CD4-positive, alpha-beta T cell treated with Interferon gamma for 1 hour (primary cell): Measurements from ENCODE around the gene WSB2.

Source experiments
- DNase-seq: peaks from one replicate; pipeline ENCODE4 v3.0.0-alpha.2; 2020

WSB2 gene

DNA sequence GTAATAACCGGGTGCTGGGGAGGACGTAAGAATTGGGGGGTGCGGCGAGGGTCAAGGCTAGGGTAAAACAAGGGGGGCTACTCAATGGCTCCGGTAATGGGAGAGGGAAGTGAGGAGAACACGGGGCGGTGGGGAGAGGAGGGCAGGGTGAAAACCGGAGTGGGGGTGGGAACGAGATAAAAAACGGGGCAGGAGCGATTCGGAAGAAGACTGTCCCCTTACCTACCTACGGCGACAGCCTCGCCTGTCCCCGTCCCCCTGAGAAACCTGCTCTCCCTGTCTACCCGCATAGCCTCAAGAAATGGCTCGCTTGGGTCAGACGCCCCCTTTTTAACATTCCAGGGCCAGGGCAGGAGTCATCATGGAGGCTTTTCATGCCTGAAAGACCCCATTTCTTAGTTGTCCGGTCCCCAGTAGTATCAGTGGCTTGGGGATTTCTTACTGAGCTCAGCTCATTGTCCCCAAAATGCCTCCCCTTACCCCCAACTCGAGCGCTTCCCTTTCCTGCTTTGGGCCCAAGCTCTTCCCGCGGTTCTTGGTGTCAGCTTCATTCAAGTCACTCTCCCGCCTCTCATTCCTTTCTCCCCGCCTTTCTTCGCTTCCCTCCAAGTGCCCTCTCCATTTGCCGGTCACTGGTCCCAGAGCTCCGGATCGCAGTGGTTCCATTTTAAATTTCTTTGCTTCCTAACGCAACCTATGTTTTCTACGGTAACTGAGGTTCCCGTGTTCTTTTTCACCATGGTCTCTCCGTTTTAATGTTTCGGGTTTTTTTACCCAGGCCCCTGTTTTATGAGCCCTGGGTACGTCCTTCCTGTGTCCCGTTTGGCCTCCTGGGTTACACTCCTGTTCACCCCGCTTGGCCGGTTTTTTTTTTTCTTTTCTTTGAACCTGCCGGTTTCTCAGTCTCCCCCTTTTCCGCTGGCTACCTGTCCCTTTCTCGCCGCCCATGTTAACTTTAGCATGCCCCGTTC, 1.2 kb upstream of the WSB2 start:
- DNase-seq, result no peak

DNA sequence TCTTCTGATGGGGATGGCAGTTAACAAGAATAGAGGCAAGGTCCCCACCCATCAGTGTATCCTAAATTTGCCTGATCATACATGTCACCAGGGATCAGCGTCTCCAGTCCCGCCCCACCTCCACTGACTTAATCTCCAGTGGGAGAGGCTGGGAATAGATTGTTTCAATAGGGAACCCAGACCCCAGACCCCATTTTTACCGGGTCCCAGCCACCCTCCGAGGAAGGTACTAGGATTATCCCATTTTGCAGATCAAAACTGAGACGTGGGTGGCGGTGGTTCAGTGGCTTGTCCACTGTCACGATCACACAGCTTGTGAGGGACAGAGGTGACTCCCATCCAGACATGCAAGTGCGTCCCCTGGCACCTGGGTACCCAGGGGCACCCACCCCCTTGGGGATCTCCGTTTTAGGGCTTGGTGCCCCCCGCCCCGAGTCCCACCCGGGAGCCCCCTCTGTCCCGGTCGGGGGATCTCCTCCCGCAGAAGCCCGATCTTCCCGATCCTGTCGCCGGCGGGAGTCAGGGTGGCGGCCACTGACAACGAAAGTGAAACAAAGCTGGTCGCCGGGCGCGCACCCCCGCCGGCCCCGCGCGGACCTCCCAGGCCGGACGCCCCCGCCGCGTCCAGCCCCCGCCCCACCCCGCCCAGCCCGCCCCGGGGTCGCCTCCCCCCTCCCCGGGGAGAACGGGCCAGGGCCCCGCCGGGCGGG, 523 bp downstream of the WSB2 start:
- no peak for DNase-seq

DNA sequence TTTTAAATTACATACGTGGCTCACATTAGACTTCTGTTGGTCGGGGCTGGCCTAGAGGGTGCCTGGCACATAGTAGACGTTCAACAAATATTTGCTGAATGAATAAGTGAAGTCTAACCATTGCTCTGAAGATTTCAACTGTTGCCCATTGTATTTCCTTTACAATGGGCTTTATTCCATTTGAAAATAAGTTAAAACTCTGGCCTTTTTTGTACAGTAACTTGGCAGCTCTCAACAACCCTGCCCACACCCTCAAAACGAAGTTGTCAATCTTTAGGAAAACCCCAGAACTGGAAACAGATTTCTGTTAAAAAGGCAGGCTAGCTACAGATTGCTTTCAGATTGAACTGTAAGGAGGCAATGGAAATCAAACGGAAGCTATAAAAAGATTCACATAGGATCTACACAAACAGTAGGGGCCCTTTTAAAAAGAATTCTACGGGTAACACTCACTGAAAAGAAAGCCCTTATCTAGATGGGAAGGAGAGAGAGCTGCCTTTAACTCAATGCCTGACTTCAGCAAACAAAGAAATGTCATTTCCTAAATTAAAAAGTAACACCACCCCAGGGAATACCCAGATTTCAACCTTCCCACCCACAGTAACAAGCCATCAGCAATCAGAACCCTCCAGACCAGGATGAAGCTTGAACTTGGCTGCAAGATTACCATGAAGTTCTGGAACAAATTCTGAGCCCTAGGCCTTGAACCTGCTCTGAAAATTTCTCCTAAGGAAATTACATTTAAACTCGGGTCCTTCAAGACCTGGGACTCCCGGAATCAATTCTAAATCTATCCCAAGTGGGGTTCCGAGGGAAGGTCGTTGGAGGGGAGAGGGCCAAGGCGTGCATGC, 1.4 kb downstream of the WSB2 start:
- no peak for DNase-seq

DNA sequence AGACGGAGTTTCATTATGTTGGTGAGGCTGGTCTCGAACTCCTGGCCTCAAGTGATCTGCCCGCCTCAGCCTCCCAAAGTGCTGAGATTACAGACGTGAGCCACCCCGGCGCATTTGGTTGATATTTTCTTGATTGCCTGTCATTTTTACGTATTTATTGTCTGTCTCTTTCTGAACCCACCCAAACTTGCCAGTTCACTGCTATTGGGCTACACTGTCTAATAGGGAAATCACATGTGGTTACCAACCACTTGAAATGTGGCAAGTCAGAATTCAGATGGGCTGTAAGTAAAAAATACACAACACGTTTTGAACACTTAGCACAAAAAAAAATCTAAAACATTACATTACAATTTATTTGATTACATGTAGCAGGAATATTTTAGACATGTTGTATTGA, 2.1 kb downstream of the WSB2 start:
- DNase-seq, result no peak

DNA sequence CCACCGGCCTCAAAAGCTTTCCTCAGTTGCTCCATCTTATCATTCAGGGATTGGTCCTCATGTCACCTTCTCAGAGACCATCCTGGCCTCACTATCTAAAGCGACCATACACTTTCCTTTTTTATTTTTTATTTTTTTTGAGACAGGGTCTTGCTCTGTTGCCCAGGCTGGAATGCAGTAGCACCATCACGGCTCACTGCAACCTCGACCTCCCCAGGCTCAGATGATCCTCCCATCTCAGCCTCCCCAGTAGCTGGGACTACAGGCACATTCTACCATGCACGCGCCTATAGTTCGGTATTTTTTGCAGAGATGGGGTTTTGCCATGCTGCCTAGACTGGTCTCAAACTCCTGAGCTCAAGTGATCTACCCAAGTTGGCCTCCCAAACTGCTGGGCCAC, 2.8 kb downstream of the WSB2 start:
- DNase-seq, result no peak

DNA sequence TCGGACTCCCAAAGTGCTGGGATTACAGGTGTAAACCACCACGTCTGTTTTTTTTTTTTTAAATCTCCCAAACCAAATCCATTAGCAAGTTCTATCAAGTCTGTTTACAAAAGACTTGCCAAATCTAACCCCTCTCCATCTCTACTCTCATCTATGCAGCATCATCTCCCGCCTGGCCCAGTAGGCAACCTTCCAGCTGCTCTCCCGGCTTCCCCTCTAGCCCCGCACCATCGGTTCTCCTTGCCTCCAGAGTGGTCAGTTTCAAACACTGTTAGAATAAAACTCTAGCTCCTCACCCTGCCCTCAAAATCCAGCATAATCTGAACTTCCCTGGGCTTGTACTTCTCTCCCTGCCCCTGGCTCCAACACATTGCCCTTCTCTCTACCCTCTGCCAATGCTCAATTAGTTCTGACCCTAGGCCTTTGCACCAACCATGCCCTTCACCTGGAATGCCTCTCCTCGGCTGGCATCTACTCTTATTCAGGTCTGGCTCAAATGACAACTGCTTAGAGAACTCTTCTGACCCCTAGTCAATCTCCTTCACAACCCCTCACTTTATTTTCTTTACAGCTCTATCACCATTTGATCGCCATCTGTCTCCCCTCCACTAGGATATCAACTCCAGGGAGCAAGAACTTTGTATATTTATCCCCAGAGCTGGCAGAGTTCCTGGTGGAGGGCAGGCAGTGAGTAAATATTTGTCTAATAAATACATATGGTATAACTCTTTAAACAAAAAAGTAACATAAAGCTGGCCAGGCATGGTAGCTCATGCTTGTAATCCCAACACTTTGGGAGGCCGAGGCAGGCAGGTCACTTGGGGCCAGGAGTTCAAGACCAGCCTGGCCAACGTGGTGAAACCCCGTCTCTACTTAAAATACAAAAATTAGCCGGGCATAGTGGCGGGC, 4.9 kb downstream of the WSB2 start:
- no peak for DNase-seq

DNA sequence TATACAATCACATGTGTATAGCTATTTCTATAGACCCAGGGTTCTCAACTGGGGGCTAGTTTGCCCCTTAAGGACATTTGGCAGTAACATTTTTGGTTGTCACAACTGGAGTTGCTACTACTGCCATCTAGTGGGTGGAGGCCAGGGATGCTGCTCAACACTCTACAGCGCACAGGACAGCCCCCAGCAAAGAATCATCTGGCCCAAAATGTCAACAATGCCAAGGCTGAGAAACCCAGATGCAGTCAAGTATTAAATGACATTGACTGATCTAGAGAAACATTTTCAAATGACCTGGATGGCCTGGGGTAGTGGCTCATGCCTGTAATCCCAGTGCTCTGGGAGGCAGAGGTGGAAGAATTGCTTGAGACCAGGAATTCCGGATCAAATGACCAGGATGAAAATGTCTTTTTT, 5.8 kb downstream of the WSB2 start:
- peak; percentile 66 for DNase-seq

DNA sequence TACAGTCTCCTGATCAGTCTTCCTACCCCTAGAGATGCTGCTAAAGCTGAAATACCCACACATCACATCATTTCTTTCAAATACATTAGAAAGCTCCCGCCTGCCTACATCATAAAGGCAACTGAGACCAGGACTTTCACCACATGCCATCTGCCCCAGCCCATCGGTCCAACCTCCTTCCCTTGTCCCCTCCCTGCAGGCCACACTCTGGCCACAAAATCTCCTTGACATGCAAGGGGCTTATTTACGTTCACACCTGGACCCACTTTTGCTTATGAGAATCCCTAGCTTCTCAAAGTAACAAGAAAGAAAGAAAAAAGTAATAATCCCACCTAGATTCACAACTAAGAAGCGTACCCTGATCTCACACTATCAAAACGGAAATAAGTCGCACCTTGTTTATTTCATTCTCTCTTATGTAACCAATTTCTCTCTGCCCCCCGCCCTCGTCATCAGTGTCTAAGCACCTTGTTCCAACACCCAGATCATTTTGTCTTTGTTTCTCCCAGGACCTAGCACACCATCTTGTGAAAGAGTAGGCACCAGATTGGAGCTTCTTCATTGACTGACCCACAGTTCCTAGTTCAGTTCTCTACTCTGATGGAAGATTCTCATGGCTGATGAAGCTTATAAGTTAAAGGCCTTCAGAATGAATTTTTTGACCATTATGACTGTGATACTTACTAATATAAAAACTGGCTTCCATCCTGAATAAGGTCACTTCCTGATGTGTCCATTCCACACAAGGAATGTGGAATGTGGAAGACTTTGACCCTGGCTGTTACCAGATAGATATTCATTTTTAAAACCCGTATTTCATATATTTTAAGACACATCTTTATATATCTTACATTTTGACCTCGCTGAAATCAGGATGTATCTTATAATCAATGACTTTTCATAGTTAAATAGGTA, 7.7 kb downstream of the WSB2 start:
- no peak for DNase-seq

DNA sequence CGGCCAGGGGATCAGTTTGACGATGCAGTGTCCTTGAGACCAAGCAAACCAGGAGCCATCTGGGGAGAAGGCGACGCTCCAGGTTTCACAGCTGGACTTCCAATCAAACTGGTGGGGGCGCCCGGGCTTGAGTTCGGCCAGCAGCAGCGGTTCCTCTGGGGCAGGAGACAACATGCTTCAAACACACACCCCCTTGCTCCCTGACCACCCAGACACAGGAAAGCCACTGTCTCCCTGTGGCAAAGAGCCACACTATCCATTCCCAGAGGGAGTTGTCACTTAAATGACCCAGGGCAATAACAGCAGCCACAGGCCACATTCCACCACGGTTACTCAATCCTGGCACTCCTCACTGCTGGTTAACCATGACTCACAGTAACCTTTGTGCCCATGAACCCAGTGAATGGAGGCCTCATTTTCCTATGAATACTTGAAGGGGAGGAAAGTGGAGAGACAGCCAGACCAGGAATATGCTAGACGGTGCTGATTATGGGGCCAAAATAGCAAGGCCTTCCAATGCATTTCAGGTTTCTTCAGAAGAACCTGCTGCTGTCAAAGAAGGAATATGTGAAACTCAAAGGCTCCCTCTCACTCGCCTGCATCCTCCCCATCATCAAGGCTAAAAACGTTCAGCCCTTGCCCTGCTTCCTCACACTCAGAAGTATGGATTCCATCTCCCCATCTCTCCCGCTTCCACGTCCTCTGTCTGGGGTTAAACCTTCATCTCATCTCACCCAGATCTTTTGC, 8.5 kb downstream of the WSB2 start:
- DNase-seq, result no peak

DNA sequence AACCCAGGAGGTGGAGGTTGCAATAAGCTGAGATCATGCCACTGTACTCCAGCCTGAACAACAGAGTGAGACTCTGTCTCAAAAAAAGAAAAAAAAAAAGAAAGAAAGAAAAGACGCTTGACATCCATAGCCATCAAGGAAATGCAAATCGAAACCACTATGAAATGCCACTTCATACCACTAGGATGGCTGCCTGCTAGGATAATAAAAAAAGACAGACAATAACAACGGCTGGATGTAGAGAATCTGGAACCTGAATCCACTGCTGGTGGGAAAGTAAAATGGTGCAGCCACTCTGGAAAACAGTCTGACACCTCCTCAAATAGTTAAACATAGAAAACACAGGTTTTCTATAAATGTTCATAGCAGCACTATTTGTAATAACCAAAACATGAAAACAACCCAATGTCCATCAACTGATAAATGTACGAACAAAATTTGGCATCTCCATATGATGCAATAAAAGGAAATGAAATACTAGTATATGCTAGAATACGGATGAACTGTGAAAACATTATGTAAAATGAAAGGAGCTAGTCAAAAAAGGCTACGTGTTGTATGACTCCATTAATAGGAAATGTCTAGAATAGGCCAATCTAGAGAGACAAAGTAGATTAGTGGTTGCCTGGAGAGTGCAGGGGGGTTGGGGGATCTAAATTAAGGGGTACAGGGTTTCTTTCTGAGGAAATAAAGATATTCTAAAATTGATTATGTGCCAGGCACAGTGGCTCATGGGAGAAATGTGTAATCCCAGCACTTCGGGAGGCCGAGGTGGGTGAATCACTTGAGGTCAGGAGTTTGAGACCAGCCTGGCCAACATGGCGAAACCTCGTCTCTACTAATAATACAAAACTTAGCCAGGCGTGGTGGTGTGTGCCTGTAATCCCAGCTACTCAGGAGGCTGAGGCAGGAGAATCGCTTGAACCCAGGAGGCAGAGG, 9.7 kb downstream of the WSB2 start:
- no peak for DNase-seq

DNA sequence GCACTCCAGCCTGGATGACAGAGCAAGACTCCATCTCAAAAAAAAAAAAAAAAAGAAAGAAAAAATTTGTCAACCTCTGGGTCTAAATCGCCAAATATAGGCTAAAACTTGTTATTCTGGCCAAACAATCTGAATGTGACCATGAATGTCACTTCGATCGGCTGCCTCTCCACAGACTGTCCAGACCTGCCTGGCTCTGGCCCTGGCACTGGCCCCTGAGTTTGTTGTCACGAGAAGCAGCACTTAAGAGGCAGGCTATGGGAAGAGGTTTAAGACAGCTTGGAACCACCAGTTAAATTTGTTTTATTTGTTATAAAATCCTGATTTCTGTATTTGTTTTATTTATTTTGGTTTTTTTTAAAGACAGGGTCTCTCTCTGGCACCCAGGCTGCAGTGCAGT, 14.5 kb downstream of the WSB2 start:
- DNase-seq, result no peak

DNA sequence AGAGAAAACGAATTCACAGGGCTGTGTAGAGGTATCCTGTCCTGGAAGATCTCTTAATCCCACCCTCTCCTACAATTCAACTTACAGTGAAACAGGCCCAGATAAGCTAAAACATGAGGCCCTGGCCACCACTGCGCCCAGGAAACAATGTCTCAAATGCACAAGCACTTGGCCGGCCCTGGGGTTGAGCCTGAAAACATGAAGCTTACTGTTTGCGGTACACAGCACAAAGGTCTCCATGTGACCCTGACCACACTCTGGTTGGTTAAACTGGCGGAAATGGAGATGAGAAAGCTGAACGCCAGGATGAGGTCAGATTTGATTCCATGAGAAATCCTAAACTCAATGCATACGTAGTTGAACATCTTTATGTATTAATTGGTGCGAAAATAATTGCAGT, 16.4 kb downstream of the WSB2 start:
- no peak for DNase-seq

DNA sequence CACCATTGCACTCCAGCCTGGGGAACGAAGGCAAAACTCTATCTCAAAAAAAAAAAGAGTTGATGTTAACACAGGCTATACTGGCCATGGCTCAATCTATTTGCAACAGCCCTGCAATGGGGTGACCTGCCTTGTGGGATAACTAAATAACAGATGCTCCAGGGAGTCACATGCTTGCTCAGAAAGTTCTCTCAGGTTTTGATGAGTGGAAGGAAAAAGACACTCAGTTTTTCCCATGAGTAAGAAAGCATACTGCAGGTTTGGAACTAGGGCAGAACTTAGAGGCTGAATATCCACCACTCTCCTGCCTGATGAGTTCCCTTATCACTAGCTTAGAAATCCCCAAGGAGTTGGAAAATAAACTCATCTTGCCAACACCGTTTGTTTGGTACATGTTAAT, 16.9 kb downstream of the WSB2 start:
- DNase-seq, result no peak

DNA sequence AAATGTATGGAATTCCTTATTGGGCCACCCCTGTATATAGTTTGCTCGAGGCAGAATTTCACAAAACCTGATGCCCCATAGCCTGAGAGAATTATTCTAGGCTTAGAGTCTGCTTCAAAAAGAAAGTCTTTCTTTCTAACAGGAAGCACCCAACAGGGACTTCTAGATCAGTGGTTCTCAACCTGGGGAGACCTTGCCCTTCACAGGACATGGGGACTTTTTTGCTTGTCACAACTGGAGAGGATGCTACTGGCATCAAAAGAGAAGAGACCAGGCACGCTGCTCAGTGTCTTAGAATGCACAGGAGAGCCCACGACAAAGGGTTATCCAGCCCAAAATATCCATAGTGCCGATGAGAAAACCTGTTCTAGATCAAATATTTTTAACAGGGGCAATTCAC, 18.9 kb downstream of the WSB2 start:
- no peak for DNase-seq

DNA sequence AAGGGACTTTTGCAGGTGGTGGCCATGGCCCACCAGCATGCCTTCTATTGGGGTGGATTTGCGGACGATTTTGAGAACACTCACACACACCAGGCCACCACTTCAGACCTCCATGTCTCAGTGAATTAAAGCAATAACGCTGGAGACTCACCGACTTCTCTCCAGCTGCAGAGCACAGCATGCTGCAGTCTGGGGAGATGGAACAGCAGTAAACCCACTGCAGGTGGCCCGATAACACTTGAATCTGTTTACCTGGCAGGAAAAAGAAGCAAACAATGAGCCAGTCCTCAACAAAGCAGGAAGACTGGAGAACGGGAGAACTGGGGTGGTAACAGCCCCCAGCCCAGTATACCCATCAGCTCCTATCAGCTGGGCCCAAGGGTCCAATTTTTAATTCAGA, 22.8 kb downstream of the WSB2 start:
- no peak for DNase-seq

DNA sequence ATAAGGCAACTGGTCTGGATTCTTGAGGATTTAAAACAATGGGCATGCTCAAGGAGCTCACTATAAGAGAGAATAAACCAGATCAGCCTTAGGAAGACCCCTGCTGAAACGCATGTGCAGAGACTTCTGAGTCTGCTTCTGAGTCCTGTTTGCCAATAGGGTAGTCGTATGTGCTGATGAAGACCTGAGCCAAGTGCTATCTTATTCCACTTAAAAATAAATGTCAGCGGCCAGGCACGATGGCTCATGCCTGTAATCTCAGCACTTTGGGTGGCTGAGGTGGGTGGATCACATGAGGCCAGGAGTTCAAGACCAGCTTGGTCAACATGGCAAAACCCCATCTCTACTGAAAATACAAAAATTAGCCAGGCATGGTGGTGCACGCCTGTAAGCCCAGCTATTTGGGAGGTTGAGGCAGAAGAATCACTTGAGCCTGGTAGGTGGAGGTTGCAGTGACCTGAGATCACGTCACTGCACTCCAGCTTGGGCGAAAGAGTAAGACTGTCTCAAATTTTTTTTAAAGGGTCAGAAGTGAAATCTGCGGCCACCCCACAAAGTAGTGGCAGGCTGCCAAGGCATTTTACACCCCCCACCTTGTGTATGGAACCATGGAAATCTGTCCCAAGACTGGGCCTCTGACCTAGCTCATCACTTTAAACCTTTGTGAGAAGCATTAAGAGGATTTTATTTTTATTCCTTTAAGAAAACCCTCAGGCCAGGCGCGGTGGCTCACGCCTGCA, 24.1 kb downstream of the WSB2 start:
- DNase-seq, result no peak

DNA sequence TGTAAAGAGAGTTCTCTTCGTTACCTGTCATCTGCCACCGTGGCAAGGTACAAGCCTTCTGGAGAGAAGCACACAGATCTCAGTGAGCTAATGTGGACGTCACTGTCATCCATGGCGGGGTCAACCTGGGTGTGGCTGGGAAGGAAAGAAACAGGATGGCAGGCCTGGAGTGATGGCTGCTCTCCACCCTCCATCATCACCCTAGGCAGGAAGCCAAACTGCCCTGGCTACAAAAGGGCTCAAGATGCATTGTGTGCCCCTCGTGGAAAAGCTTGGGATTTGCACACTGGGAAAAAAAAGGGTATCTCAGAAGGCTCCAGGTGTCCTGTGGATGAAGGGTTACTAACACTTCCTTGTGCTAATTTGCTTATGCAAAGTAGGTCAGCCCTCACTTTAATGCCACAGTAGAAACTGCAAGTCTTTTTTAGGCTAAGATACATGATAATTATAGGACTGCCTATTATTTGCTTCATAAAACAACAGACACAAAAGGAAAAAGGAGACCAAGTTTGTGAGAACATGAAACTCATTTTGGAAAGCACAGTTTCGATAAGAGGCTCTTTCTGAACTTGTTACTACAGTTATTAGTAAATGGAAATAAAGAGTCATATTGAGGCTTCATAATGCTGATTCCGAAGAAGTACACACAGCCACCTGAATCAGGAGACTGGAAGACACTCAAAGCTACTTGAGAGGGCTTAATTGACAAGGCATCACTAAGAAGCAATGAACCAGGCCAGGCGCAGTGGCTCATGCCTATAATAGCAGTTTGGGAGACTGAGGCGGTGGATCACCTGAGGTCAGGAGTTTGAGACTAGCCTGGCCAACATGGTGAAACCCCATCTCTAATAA, 25.6 kb downstream of the WSB2 start:
- no peak for DNase-seq
